H1 (cell line): Measurements from ENCODE around the gene CDK5. TPM values are rescaled to one million over a fixed set of nuclear protein-coding genes. Genes with fewer than 3 reads are reported as not detected.

ENCODE experiments used
- CTCF ChIA-PET: fragments of 300-600 bp; sonication (Branson Sonifier 250); formaldehyde crosslinking; loops from one replicate; lab custom pipeline; 2021; ENCODE audit not compliant: partially characterized antibody; lab: Charles Lee
- POLR2A ChIA-PET: fragments of 300-600 bp; sonication (Branson Sonifier 250); formaldehyde crosslinking; loops from one replicate; lab custom pipeline; 2021; ENCODE audit warnings: inconsistent platforms; ENCODE audit not compliant: partially characterized antibody; lab: Charles Lee
- DNase-seq, 2 experiments: peaks; one replicate each; pipeline versions ENCODE4 v3.0.0 to v3.0.0-alpha.2; 2010 to 2022; ENCODE audit warnings: low spot score in 2 of 2, low read depth in 1 of 2, mixed read lengths in 1 of 2
- FAIRE-seq: peaks from 2 replicates; lab custom pipeline; 2011; peaks lifted over from hg19 to GRCh38; lab: Jason Lieb, UNC
- H2AFZ ChIP-seq: 2 replicates; pipeline ENCODE4 v1.8.1; 2012; ENCODE audit warnings: low read length, inconsistent platforms
- H2AK5ac ChIP-seq: 2 replicates; pipeline ENCODE4 v1.6.1; 2013; ENCODE audit warnings: low read depth, low read length
- H2BK120ac ChIP-seq: replicated peaks from 2 replicates; pipeline ENCODE3; 2013; ENCODE audit warnings: low read depth, low read length, inconsistent platforms
- H2BK12ac ChIP-seq: 2 replicates; pipeline ENCODE4 v1.6.1; 2013; ENCODE audit warnings: low read depth, low read length
- H2BK15ac ChIP-seq: 2 replicates; pipeline ENCODE4 v1.6.1; 2013; ENCODE audit warnings: low read length
- H2BK20ac ChIP-seq: 2 replicates; pipeline ENCODE4 v1.6.1; 2013; ENCODE audit warnings: low read length
- H2BK5ac ChIP-seq: 2 replicates; pipeline ENCODE4 v1.6.1; 2013; ENCODE audit warnings: low read depth, low read length
- H3K14ac ChIP-seq: 2 replicates; pipeline ENCODE4 v1.6.1; 2013; ENCODE audit warnings: inconsistent platforms; ENCODE audit not compliant: insufficient read length
- H3K18ac ChIP-seq: 2 replicates; pipeline ENCODE4 v1.6.1; 2013; ENCODE audit warnings: low read length; ENCODE audit errors: extremely low read depth
- H3K23ac ChIP-seq: 2 replicates; pipeline ENCODE4 v1.6.1; 2013; ENCODE audit warnings: inconsistent platforms; ENCODE audit not compliant: insufficient read length
- H3K23me2 ChIP-seq: 2 replicates; pipeline ENCODE4 v1.6.1; 2013; ENCODE audit warnings: low read depth, low read length
- H3K27ac ChIP-seq: 2 replicates; pipeline ENCODE4 v1.6.1; 2011; ENCODE audit warnings: low read depth, low read length, inconsistent platforms
- H3K27me3 ChIP-seq, 4 experiments: replicated peaks in 1 of 4; 1 replicate in 1 of 4; 2 replicates in 3 of 4; pipeline versions ENCODE4 v1.6.1 to v1.8.1; 2011 to 2013; ENCODE audit warnings: low read length in 3 of 4, mild to moderate bottlenecking in 3 of 4, inconsistent platforms in 2 of 4, mixed read lengths in 2 of 4, moderate library complexity in 1 of 4; ENCODE audit not compliant: control insufficient read depth in 3 of 4, insufficient read depth in 3 of 4; ENCODE audit errors: extremely low read depth in 1 of 4
- H3K36me3 ChIP-seq, 4 experiments: 2 replicates each; pipeline versions ENCODE4 v1.6.1 to v1.8.1; 2011 to 2013; ENCODE audit warnings: mild to moderate bottlenecking in 4 of 4, low read length in 3 of 4, moderate library complexity in 2 of 4, control low read depth in 1 of 4, inconsistent platforms in 1 of 4; ENCODE audit not compliant: insufficient read depth in 4 of 4, control insufficient read depth in 2 of 4
- H3K4ac ChIP-seq: replicated peaks from 2 replicates; pipeline ENCODE3; 2013; ENCODE audit warnings: low read length, low read depth, mixed read lengths, inconsistent platforms; ENCODE audit not compliant: insufficient read length
- H3K4me1 ChIP-seq, 4 experiments: replicated peaks in 1 of 4; 1 replicate in 1 of 4; 2 replicates in 3 of 4; pipeline versions ENCODE4 v1.6.1 to v1.8.1; 2011 to 2013; ENCODE audit warnings: low read length in 3 of 4, inconsistent platforms in 2 of 4, mixed read lengths in 1 of 4; ENCODE audit not compliant: insufficient read depth in 4 of 4, control insufficient read depth in 3 of 4
- H3K4me2 ChIP-seq, 2 experiments: 2 replicates each; pipeline versions ENCODE4 v1.6.1 to v1.8.1; 2011 to 2013; ENCODE audit warnings: low read depth in 2 of 2, low read length in 2 of 2, control low read depth in 1 of 2, inconsistent platforms in 1 of 2, mild to moderate bottlenecking in 1 of 2; ENCODE audit not compliant: insufficient read depth in 1 of 2
- H3K4me3 ChIP-seq, 4 experiments: fragments of 200-600, 300-600 bp in 1 of 4; sonication (generic), shearing (Covaris generic), sonication (Bioruptor Twin) in 1 of 4; 2 replicates each; pipeline versions ENCODE4 v1.5.1 to v1.8.1; 2011 to 2016; ENCODE audit warnings: low read length in 4 of 4, low read depth in 3 of 4, control low read depth in 2 of 4, inconsistent platforms in 2 of 4, mild to moderate bottlenecking in 2 of 4, mixed read lengths in 1 of 4, moderate library complexity in 1 of 4; ENCODE audit not compliant: insufficient read depth in 2 of 4; ENCODE audit errors: extremely low read depth in 1 of 4
- H3K56ac ChIP-seq: replicated peaks from 2 replicates; pipeline ENCODE3; 2013; ENCODE audit warnings: low read depth, mild to moderate bottlenecking, mixed read lengths, low read length, inconsistent platforms; ENCODE audit not compliant: insufficient read length
- H3K79me1 ChIP-seq: 2 replicates; pipeline ENCODE4 v1.6.1; 2013; ENCODE audit warnings: low read depth, low read length, control low read depth
- H3K79me2 ChIP-seq, 2 experiments: 2 replicates each; pipeline versions ENCODE4 v1.6.1 to v1.8.1; 2012 to 2013; ENCODE audit warnings: low read length in 2 of 2, mild to moderate bottlenecking in 2 of 2, inconsistent platforms in 1 of 2; ENCODE audit not compliant: insufficient read depth in 2 of 2, control insufficient read depth in 1 of 2
- H3K9ac ChIP-seq, 4 experiments: replicated peaks in 1 of 4; 1 replicate in 1 of 4; 2 replicates in 3 of 4; pipeline versions ENCODE4 v1.6.1 to v1.8.1; 2011 to 2013; ENCODE audit warnings: low read depth in 3 of 4, low read length in 3 of 4, control low read depth in 2 of 4, mild to moderate bottlenecking in 2 of 4, moderate library complexity in 2 of 4, inconsistent platforms in 1 of 4; ENCODE audit errors: extremely low read depth in 1 of 4
- H3K9me3 ChIP-seq, 2 experiments: 2 replicates each; pipeline versions ENCODE4 v1.6.1 to v1.8.1; 2012 to 2013; ENCODE audit warnings: mild to moderate bottlenecking in 2 of 2, moderate library complexity in 2 of 2, control low read depth in 1 of 2, inconsistent platforms in 1 of 2, low read depth in 1 of 2, low read length in 1 of 2, mixed read lengths in 1 of 2; ENCODE audit not compliant: insufficient read depth in 2 of 2
- H4K20me1 ChIP-seq, 2 experiments: replicated peaks in 1 of 2; 2 replicates each; pipeline versions ENCODE3 to v1.8.1; 2011 to 2013; ENCODE audit warnings: inconsistent platforms in 2 of 2, low read length in 2 of 2, mild to moderate bottlenecking in 1 of 2; ENCODE audit not compliant: insufficient read depth in 2 of 2, control insufficient read depth in 1 of 2
- H4K5ac ChIP-seq: 2 replicates; pipeline ENCODE4 v1.6.1; 2013; ENCODE audit warnings: low read length, low read depth, mixed read lengths, inconsistent platforms; ENCODE audit not compliant: insufficient read length
- H4K8ac ChIP-seq: 2 replicates; pipeline ENCODE4 v1.8.0; 2013; ENCODE audit warnings: mild to moderate bottlenecking, moderate library complexity, low read length, inconsistent platforms; ENCODE audit not compliant: insufficient read depth; ENCODE audit errors: extremely low read depth
- H4K91ac ChIP-seq: replicated peaks from 2 replicates; pipeline ENCODE3; 2013; ENCODE audit warnings: low read length, mixed read lengths, inconsistent platforms; ENCODE audit not compliant: insufficient read length
- ASH2L ChIP-seq: fragments of 200-600, 300-600 bp; sonication (generic); IDR thresholded peaks from one replicate; pipeline ENCODE4 v1.7.1; 2017; ENCODE audit warnings: low read length
- BCL11A ChIP-seq, 2 experiments: IDR thresholded peaks; one replicate each; pipeline ENCODE4 v1.6.1; 2011; ENCODE audit warnings: low read depth in 2 of 2, low read length in 2 of 2, mild to moderate bottlenecking in 2 of 2
- CBX5 ChIP-seq: fragments of 300-800, 300-1000 bp; sonication (generic); IDR thresholded peaks from 2 replicates; pipeline ENCODE4 v1.7.1; 2016; ENCODE audit warnings: antibody characterized with exemption, low read length, low read depth
- CBX8 ChIP-seq: fragments of 300-800, 300-1000 bp; sonication (generic); IDR thresholded peaks from 2 replicates; pipeline ENCODE4 v1.7.1; 2016; ENCODE audit warnings: low read depth, low read length, borderline replicate concordance
- CEBPB ChIP-seq: IDR thresholded peaks from 2 replicates; pipeline ENCODE4 v1.6.1; 2012; ENCODE audit warnings: low read depth, low read length
- HDAC2 ChIP-seq, 2 experiments: fragments of 300-600 bp in 1 of 2; sonication (generic) in 1 of 2; IDR thresholded peaks; 2 replicates each; pipeline ENCODE4 v1.6.1; 2011 to 2012; ENCODE audit warnings: low read depth in 2 of 2, low read length in 2 of 2, mild to moderate bottlenecking in 2 of 2, moderate library complexity in 2 of 2, borderline replicate concordance in 1 of 2, inconsistent platforms in 1 of 2
- POLR2AphosphoS5 ChIP-seq: IDR thresholded peaks from 2 replicates; pipeline ENCODE4 v1.6.1; 2011; ENCODE audit warnings: low read depth, low read length
- WGBS, 2 experiments: shearing (Covaris generic) in 1 of 2; methylation state at CpG; one replicate each; pipeline versions ENCODE4 v1.1.6 to v1.1.7; 2013 to 2015; ENCODE audit warnings: low lambda C conversion rate in 2 of 2, mixed read lengths in 2 of 2, inconsistent platforms in 1 of 2, low coverage in 1 of 2, missing lambda C conversion rate in 1 of 2; ENCODE audit not compliant: insufficient replicate concordance in 2 of 2, insufficient coverage in 1 of 2, insufficient read length in 1 of 2; ENCODE audit errors: extremely low coverage in 1 of 2, missing lambda C conversion rate in 1 of 2; 5-methylcytosine and 5-hydroxymethylcytosine counted together
- polyA plus RNA-seq, 7 experiments: library from polyadenylated mRNA; depleted of rRNA in 3 of 7; stranded (reverse) in 5 of 7; unstranded in 2 of 7; fragments of >200 nt in 5 of 7; fragments of 200-250 nt in 2 of 7; gene quantifications; 1 replicate in 5 of 7; 2 replicates in 1 of 7; 4 replicates in 1 of 7; pipeline versions ENCODE4 v1.2.1 to v1.2.3, GENCODE V29; 2011 to 2013; ENCODE audit warnings: missing spikeins in 2 of 7, mixed read lengths in 2 of 7
- total RNA-seq: library from RNA; stranded (reverse); fragmentation: NEBNext Ultra II Directional; extraction: Animal tissue kit (Norgen Biotek cat#: 25700); gene quantifications from 2 replicates; pipeline ENCODE4 v1.2.1, GENCODE V29; 2021

Gene CDK5
- total and polyA plus RNA-seq, 2 of the 8 experiments (the other 6 are each of a cell fraction or from before 2014, with no cell fraction given), result 22.8 to 37.2 TPM

- 3% methylated on average over 22 of the region's 31 CpGs; no CpG with 5 or more reads in 1 of the 2 experiments for WGBS, 2 experiments
- Histone ChIP-seq H3K36me3 (peaks cover 2 to 13% (median 11%) of the 10 kb centered on the region in 4 experiments), H2BK12ac (0 out of 2 replicates have a peak overlapping the region, but pooled peaks have one; percentile 17), H2AFZ (no peak overlapping the region), H4K8ac (peak overlapping the region; percentile 93; the same call in 1 of the 2 replicates), H4K20me1 (peaks cover 18 to 20% of the 10 kb centered on the region in 2 experiments), H3K4me1 (peaks cover 0 to 37% (median 24%) of the 10 kb centered on the region in 4 experiments; a peak in 6 of 7 replicates), H3K79me2 (peaks cover 0 to 10% of the 10 kb centered on the region in 2 experiments; a peak in 1 of 4 replicates), H3K27ac (peak overlapping the region; percentile 76), H2BK120ac (peak overlapping the region; percentile 59), H3K27me3 (peaks cover 0 to 7% (median 5%) of the 10 kb centered on the region in 4 experiments; a peak in 5 of 7 replicates), H3K56ac (peak overlapping the region; percentile 73), H3K9me3 (no peaks in the 10 kb centered on the region), H4K91ac (peak overlapping the region; percentile 92), H4K5ac (peak overlapping the region; percentile 86), H3K9ac (peak overlapping the region; percentile 86 to 89 (median 88)), H3K14ac (no peak overlapping the region), H3K4ac (peak overlapping the region; percentile 88), H3K23ac (no peak overlapping the region), H3K18ac (peak overlapping the region; percentile 78), H2AK5ac (no peak overlapping the region), H3K23me2 (peaks cover 21% of the 10 kb centered on the region), H2BK5ac (peak overlapping the region; percentile 71; the same call in 1 of the 2 replicates), H2BK20ac (no peak overlapping the region), H3K4me2 (peak overlapping the region; percentile 95 to 100), H3K79me1 (peaks cover 12% of the 10 kb centered on the region), H3K4me3 (peak overlapping the region; percentile 79 to 94 (median 88)), H2BK15ac (peak overlapping the region; percentile 97)
- no peak for DNase-seq
- FAIRE-seq, result no peak
- ChIA-PET CTCF (interaction anchor here (1.3 to 6.0 kb wide), 5 partner anchors 16 to 62 kb away, joined by 3 to 81 read pairs (median 23); partner anchors contain the start of gene CDK5), POLR2A (interaction anchor here (0.8 to 4.9 kb wide), 15 partner anchors 9 to 83 kb away, joined by 3 to 77 read pairs (median 6); partner anchors contain the start of gene CDK5)
- TF ChIP-seq BCL11A (IDR thresholded peaks at IDR 0.05; ENCODE audit: low read depth in 2 of 2, low read length in 2 of 2), result no peak
- TF ChIP-seq ASH2L, result no peak
- TF ChIP-seq POLR2AphosphoS5, result 0 out of 2 replicates have a peak, but pooled peaks have one; percentile 24
- no peak for TF ChIP-seq CBX5
- TF ChIP-seq CEBPB, result no peak
- no peak for TF ChIP-seq HDAC2 (IDR thresholded peaks at IDR 0.05; ENCODE audit: borderline replicate concordance in 1 of 2, low read depth in 2 of 2, low read length in 2 of 2)
- no peak for TF ChIP-seq CBX8
Observed at GRCh38 chr7:151080067-151080521, 22.4 kb upstream of the CDK5 start.
